CD8-positive, alpha-beta memory T cell (primary cell): ENCODE data around the gene LCLAT1. TPM values are rescaled to one million over a fixed set of nuclear protein-coding genes. Genes with fewer than 3 reads are reported as not detected.

Source experiments
- CTCF ChIA-PET: fragments of 350-600 bp; sonication (Branson Sonifier 250); formaldehyde crosslinking; loops from one replicate; lab custom pipeline; 2021; ENCODE audit warnings: antibody characterized with exemption; lab: Charles Lee
- POLR2A ChIA-PET: fragments of 350-600 bp; sonication (Branson Sonifier 250); formaldehyde crosslinking; loops from one replicate; lab custom pipeline; 2021; ENCODE audit warnings: antibody characterized with exemption; lab: Charles Lee
- DNase-seq, 5 donors: peaks; one replicate each; pipeline versions ENCODE4 v3.0.0 to v3.0.0-alpha.2; 2020 to 2022; ENCODE audit warnings: mixed read lengths in 1 of 5
- H3K27ac ChIP-seq: one replicate; pipeline ENCODE4 v1.7.0; 2013; ENCODE audit warnings: low read depth, mild to moderate bottlenecking, low read length, moderate library complexity
- H3K27me3 ChIP-seq: 2 replicates; pipeline ENCODE4 v1.7.0; 2013; ENCODE audit warnings: low read length, mild to moderate bottlenecking; ENCODE audit not compliant: insufficient read depth, poor library complexity, severe bottlenecking
- H3K36me3 ChIP-seq: 2 replicates; pipeline ENCODE4 v1.7.0; 2013; ENCODE audit warnings: mild to moderate bottlenecking, low read length, moderate library complexity; ENCODE audit not compliant: insufficient read depth
- H3K4me1 ChIP-seq: 2 replicates; pipeline ENCODE4 v1.7.0; 2013; ENCODE audit warnings: mild to moderate bottlenecking, low read length, moderate library complexity; ENCODE audit not compliant: insufficient read depth
- H3K4me3 ChIP-seq: 2 replicates; pipeline ENCODE4 v1.7.0; 2013; ENCODE audit warnings: mild to moderate bottlenecking, low read length
- H3K9me3 ChIP-seq: 2 replicates; pipeline ENCODE4 v1.7.0; 2013; ENCODE audit warnings: mild to moderate bottlenecking, low read length
- H3K27ac Mint-ChIP-seq, 8 donors: one replicate each; pipeline ENCODE4 v1.8.0; 2020 to 2021; ENCODE audit warnings: mixed read lengths in 8 of 8, mild to moderate bottlenecking in 6 of 8, inconsistent platforms in 3 of 8, moderate library complexity in 3 of 8
- H3K27me3 Mint-ChIP-seq, 2 donors: one replicate each; pipeline ENCODE4 v1.8.0; 2020 to 2021; ENCODE audit warnings: mixed read lengths in 2 of 2, mild to moderate bottlenecking in 1 of 2, moderate library complexity in 1 of 2
- H3K36me3 Mint-ChIP-seq, 3 donors: one replicate each; pipeline ENCODE4 v1.8.0; 2020 to 2021; ENCODE audit warnings: mixed read lengths in 3 of 3, inconsistent platforms in 1 of 3, mild to moderate bottlenecking in 1 of 3
- H3K4me1 Mint-ChIP-seq, 3 donors: one replicate each; pipeline ENCODE4 v1.8.0; 2020 to 2021; ENCODE audit warnings: mixed read lengths in 3 of 3, inconsistent platforms in 1 of 3, mild to moderate bottlenecking in 1 of 3
- H3K4me3 Mint-ChIP-seq, 7 donors: one replicate each; pipeline ENCODE4 v1.8.0; 2020 to 2021; ENCODE audit warnings: mixed read lengths in 7 of 7, mild to moderate bottlenecking in 6 of 7, moderate library complexity in 4 of 7, inconsistent platforms in 2 of 7
- H3K9me3 Mint-ChIP-seq, 5 donors: one replicate each; pipeline ENCODE4 v1.8.0; 2020 to 2022; ENCODE audit warnings: mixed read lengths in 5 of 5, mild to moderate bottlenecking in 3 of 5, moderate library complexity in 2 of 5, inconsistent platforms in 1 of 5
- polyA plus RNA-seq: library from polyadenylated mRNA; unstranded; fragments of 300-500 nt; fragmentation: Illumina TruSeq; gene quantifications from one replicate; pipeline ENCODE4 v1.2.3, GENCODE V29; 2021
- total RNA-seq, 2 experiments: library from RNA; stranded (reverse); gene quantifications; one replicate each; pipeline ENCODE4 v1.2.3, GENCODE V29; 2021

Gene LCLAT1
- total and polyA plus RNA-seq, 3 experiments from 2014 or later = 18.0 to 31.0 (median 29.9) TPM

DNA sequence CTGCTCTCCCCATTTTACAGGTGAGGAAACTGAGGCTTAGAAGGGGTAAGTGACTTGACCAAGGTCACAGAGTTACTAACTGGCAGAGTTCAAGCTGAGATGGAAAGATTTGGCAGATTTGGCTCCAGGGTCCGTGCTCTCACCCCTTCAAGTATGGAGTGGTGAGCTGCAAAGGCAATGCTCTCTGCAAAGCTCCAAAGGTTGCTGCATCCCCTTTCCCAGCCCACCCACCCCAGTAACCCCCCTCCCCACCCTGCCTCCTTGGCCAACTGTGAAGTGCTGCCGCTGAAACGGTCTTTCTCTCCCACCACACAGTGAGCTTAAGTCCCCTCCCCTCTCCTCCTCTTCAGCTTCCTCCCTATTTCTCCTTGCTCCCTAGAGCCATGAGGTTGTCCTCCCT, 207.4 kb downstream of the LCLAT1 start:
- Mint-ChIP-seq H3K4me3 (no peak overlapping the region), H3K4me1 (no peaks in the 10 kb centered on the region), H3K27ac (no peak overlapping the region), H3K36me3 (no peaks in the 10 kb centered on the region), H3K27me3 (peaks cover 0 to 4% of the 10 kb centered on the region in 2 donors), H3K9me3 (no peaks in the 10 kb centered on the region)
- H3K36me3 ChIP-seq = no peaks in the 10 kb centered on the region
- H3K9me3 ChIP-seq = no peaks in the 10 kb centered on the region
- no peak overlapping the region for H3K4me3 ChIP-seq
- ChIA-PET CTCF (no interaction called here), POLR2A (no interaction called here)
- H3K4me1 ChIP-seq = no peaks in the 10 kb centered on the region
- no peak overlapping the region for H3K27ac ChIP-seq
- no peaks in the 10 kb centered on the region for H3K27me3 ChIP-seq
- DNase-seq = no peak

DNA sequence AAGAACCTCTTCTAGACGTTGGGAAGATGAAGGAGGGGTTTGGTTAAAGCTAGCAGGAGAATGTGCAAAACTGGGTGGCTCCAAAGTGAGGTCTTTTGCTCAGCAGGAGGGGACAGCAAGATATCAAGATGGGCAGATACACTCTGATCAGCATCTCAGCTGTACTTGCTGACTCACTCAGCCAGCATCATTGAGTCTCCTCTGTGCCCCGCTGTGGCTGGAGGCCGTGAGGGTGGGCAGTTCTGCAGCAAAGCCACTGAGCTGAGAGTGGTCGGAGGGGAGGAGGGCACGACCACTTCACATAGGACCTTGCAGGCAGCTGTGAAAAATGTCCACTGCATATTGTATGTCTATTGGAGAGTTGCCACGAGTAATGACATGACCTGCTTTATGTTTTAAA, 208.2 kb downstream of the LCLAT1 start:
- DNase-seq = no peak
- H3K4me1 ChIP-seq = no peaks in the 10 kb centered on the region
- H3K4me3 ChIP-seq = no peak overlapping the region
- no peaks in the 10 kb centered on the region for H3K36me3 Mint-ChIP-seq
- H3K27me3 ChIP-seq = no peaks in the 10 kb centered on the region
- H3K4me1 Mint-ChIP-seq = no peaks in the 10 kb centered on the region
- H3K27ac ChIP-seq = no peak overlapping the region
- POLR2A ChIA-PET = no interaction called here
- H3K4me3 Mint-ChIP-seq = no peak overlapping the region
- H3K36me3 ChIP-seq = no peaks in the 10 kb centered on the region
- CTCF ChIA-PET = no interaction called here
- no peak overlapping the region for H3K27ac Mint-ChIP-seq
- H3K27me3 Mint-ChIP-seq = peaks cover 0 to 4% of the 10 kb centered on the region in 2 donors
- no peaks in the 10 kb centered on the region for H3K9me3 ChIP-seq
- no peaks in the 10 kb centered on the region for H3K9me3 Mint-ChIP-seq

DNA sequence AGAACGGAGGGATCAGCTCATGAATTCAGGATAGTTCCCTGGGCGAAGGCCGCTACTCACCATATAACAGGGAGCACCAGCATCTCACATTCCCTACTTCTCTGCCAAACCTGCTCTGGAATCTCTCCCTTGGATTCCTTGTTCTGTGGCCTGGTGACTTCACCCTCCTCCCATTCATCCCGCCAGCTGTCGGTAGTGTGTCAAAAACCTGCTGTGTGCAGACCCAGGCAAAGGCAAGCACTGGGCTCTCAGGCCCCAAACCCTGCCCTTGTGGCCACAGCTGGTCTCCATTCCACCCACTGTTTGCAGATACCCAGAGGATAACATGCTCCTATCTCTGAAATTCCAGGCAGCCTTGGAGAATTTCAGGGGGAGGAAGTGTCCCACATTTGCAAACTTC, 208.6 kb downstream of the LCLAT1 start:
- no peak overlapping the region for H3K27ac Mint-ChIP-seq
- H3K4me3 Mint-ChIP-seq = no peak overlapping the region
- DNase-seq = no peak
- no peaks in the 10 kb centered on the region for H3K9me3 Mint-ChIP-seq
- Histone ChIP-seq H3K36me3 (no peaks in the 10 kb centered on the region), H3K27me3 (no peaks in the 10 kb centered on the region), H3K4me1 (no peaks in the 10 kb centered on the region), H3K9me3 (no peaks in the 10 kb centered on the region), H3K27ac (no peak overlapping the region), H3K4me3 (no peak overlapping the region)
- H3K27me3 Mint-ChIP-seq = peaks cover 0 to 4% of the 10 kb centered on the region in 2 donors
- ChIA-PET POLR2A (no interaction called here), CTCF (no interaction called here)
- H3K4me1 Mint-ChIP-seq = no peaks in the 10 kb centered on the region
- no peaks in the 10 kb centered on the region for H3K36me3 Mint-ChIP-seq

DNA sequence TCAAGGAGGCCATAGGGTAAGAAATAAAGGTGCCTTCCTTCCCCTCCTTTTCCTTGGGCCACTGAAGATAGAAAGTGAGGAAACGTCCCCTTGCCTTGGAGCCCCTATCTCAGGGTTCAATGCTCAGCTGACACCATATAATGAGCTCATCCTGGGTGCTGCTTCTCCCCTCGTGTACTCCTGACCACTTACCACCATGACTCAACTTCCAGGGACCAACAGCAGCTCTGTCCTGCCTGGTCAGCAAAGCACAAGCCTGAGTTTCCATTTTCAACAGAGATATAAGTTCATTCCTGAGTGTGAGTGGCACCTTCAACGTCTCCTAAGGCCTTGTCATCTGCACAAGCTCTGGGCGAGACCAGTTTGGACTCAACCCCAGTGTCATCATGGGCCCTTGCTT, 209.0 kb downstream of the LCLAT1 start:
- ChIA-PET POLR2A (no interaction called here), CTCF (no interaction called here)
- Histone ChIP-seq H3K27ac (no peak overlapping the region), H3K4me1 (no peaks in the 10 kb centered on the region), H3K4me3 (no peak overlapping the region), H3K36me3 (no peaks in the 10 kb centered on the region), H3K9me3 (no peaks in the 10 kb centered on the region), H3K27me3 (no peaks in the 10 kb centered on the region)
- Mint-ChIP-seq H3K36me3 (no peaks in the 10 kb centered on the region), H3K27ac (no peak overlapping the region), H3K9me3 (no peaks in the 10 kb centered on the region), H3K27me3 (peaks cover 0 to 4% of the 10 kb centered on the region in 2 donors), H3K4me3 (no peak overlapping the region), H3K4me1 (no peaks in the 10 kb centered on the region)
- no peak for DNase-seq

DNA sequence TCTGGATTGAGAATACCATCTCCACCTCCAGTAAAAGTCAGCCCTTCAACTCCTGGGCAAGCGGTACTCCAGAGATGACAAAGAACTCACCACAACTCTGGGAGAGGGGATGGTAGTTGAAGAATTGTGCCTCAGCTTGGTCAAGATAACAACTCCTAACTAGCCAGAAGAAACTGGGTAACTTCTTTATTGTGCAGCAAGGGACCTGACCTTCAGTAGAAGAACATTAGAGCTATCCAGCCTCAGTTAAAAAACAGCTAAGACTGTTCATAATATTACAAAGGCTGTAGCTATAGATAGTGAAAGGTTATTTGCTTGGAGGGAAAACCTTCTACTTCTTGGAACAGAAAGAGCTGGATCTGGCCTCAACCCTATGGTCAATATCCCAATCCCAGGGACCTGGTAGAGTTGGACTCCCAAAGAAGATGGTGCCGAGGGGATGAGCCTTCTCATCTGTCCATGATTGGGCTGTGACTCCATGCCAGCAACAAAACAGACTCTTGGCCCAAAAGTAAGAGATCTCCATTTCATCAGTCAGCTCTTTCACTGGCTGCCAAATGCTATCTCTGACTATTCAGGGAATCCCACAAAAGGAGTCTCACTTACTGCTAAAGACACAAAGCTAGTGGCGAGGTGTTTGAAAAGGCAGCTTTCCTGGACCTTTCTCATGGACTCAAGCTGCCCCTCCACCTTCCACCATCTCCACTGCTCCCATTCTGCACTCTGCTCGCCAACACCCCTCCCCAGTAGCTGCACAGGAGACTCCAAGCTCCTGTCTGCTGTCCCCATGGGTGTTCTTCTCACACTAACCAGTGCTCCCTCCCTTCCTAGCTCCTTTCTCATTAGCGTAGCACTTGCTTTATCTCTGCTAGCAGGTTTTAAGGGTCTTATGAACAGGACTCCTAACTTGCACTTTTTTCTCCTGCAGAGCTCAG, 214.4 kb downstream of the LCLAT1 start:
- Mint-ChIP-seq H3K27me3 (peaks cover 0 to 4% of the 10 kb centered on the region in 2 donors), H3K4me1 (no peaks in the 10 kb centered on the region), H3K4me3 (no peak overlapping the region), H3K27ac (no peak overlapping the region), H3K9me3 (no peaks in the 10 kb centered on the region), H3K36me3 (no peaks in the 10 kb centered on the region)
- no peaks in the 10 kb centered on the region for H3K36me3 ChIP-seq
- H3K4me1 ChIP-seq = no peaks in the 10 kb centered on the region
- no peaks in the 10 kb centered on the region for H3K27me3 ChIP-seq
- ChIA-PET CTCF (no interaction called here), POLR2A (no interaction called here)
- no peak for DNase-seq
- H3K9me3 ChIP-seq = no peaks in the 10 kb centered on the region
- no peak overlapping the region for H3K27ac ChIP-seq
- H3K4me3 ChIP-seq = no peak overlapping the region

DNA sequence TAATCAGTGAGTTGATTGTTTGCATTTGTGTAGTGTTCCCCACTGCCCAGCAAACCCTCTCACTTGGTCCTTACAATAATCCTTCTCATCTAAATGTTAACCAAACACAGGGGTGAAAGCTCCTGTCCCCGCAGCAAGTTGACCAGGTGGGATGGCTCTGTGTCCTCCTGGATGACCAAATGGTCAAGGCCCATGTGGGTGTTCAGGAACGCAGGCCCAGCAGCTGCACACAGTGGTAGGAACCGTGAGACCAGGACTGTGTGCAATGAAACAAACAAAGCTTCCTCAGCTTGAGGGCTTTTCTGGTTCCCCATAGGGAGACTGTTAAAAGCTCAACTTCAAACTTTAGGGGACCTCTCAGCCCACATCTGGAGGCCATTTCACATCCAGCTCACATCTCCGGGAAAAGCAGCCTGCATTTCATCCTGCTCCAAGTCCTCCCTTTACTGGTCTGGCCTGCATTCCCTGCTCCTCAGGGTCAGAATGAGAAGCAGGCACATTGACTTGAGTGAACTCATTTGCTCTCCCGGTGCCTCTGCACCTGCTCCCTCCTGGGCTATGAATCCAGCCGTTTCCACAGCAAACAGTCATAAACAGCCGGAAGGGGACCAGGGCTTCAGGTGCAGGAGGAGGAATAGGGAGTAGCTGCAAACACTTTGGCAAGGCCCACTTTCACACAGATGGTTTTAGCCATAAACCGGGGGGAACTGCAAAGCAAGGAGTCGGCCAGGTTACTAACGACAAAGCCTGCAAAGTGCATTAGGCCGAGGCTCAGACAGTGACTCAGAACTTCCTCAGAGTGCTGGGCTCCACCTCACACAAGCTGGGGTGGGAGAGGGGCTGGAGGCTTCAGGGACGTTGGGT, 215.5 kb downstream of the LCLAT1 start:
- H3K27ac ChIP-seq = no peak overlapping the region
- Mint-ChIP-seq H3K4me1 (no peaks in the 10 kb centered on the region), H3K9me3 (no peaks in the 10 kb centered on the region), H3K36me3 (no peaks in the 10 kb centered on the region), H3K27ac (no peak overlapping the region), H3K27me3 (peaks cover 0 to 4% of the 10 kb centered on the region in 2 donors), H3K4me3 (no peak overlapping the region)
- CTCF ChIA-PET = no interaction called here
- H3K4me3 ChIP-seq = no peak overlapping the region
- POLR2A ChIA-PET = no interaction called here
- H3K27me3 ChIP-seq = no peaks in the 10 kb centered on the region
- DNase-seq = no peak
- no peaks in the 10 kb centered on the region for H3K9me3 ChIP-seq
- H3K4me1 ChIP-seq = no peaks in the 10 kb centered on the region
- no peaks in the 10 kb centered on the region for H3K36me3 ChIP-seq

DNA sequence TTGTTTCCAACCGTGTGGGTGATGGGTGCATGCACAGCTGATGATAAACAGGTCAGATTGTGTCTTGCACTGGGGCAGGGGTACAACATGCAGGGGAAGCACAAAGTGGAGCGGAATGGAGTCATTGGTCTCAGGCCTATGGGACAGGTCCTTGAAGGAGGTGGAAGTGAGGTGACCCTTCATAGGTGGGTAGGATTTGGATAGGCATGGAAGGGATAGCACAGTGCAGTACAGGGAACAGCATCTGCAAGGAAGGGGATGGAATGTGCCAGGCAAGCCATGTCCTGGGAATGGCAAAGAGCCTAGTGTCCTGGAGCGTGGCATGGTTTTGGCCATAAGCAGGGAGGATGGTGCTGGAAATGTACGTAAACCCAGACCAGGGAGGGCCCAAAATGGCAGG, 216.3 kb downstream of the LCLAT1 start:
- H3K27ac Mint-ChIP-seq = no peak overlapping the region
- no peaks in the 10 kb centered on the region for H3K27me3 ChIP-seq
- no peaks in the 10 kb centered on the region for H3K9me3 ChIP-seq
- no peaks in the 10 kb centered on the region for H3K4me1 ChIP-seq
- peaks cover 0 to 2% (median 0%) of the 10 kb centered on the region in 5 donors for H3K9me3 Mint-ChIP-seq
- ChIA-PET POLR2A (no interaction called here), CTCF (no interaction called here)
- no peaks in the 10 kb centered on the region for H3K4me1 Mint-ChIP-seq
- no peak overlapping the region for H3K27ac ChIP-seq
- no peak overlapping the region for H3K4me3 ChIP-seq
- DNase-seq = no peak
- H3K36me3 ChIP-seq = no peaks in the 10 kb centered on the region
- no peak overlapping the region for H3K4me3 Mint-ChIP-seq
- H3K27me3 Mint-ChIP-seq = no peaks in the 10 kb centered on the region
- H3K36me3 Mint-ChIP-seq = no peaks in the 10 kb centered on the region

DNA sequence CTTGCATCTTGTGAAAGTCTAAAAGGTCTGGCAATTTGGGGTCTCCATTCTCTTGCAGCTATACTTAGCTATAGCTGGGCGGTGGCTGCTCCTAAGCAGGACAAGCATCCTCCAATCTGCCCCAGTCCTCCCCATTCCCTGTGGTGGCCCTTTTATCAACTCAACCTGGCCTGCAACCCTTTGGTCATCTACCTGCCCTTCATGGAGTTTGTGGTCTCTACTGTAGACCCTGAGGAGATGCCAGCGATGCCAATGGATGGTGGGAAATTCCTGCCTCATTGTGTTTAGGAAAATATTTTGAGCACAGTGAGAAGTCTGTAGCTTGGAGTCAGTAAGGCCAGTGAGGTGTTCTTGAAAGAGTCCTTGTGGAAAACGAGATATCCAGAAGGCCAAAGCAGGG, 216.8 kb downstream of the LCLAT1 start:
- H3K4me1 Mint-ChIP-seq = no peaks in the 10 kb centered on the region

More for the DNA sequence above, 216.8 kb downstream of the LCLAT1 start:
- Histone ChIP-seq H3K9me3 (no peaks in the 10 kb centered on the region), H3K36me3 (no peaks in the 10 kb centered on the region), H3K27ac (no peak overlapping the region), H3K4me3 (no peak overlapping the region), H3K4me1 (no peaks in the 10 kb centered on the region), H3K27me3 (no peaks in the 10 kb centered on the region)
- POLR2A ChIA-PET = no interaction called here
- H3K27me3 Mint-ChIP-seq = no peaks in the 10 kb centered on the region
- peaks cover 0 to 4% (median 1%) of the 10 kb centered on the region in 5 donors for H3K9me3 Mint-ChIP-seq
- CTCF ChIA-PET = no interaction called here
- DNase-seq = no peak
- no peak overlapping the region for H3K27ac Mint-ChIP-seq
- no peak overlapping the region for H3K4me3 Mint-ChIP-seq
- H3K36me3 Mint-ChIP-seq = peaks cover 0 to 1% (median 0%) of the 10 kb centered on the region in 3 donors
